Left cardiac atrium (tissue), 4 donors: ENCODE measurements around the gene NPPB. TPM values are rescaled to one million over a fixed set of nuclear protein-coding genes. Genes with fewer than 3 reads are reported as not detected.

ENCODE experiments used
- ATAC-seq, 2 donors: fragments of 200-7000 bp; cut with Tn5 transposase; one replicate each; pipeline ENCODE4 v1.9.1; 2020; ENCODE audit warnings: mild to moderate bottlenecking in 2 of 2, moderate library complexity in 2 of 2
- DNase-seq: peaks from one replicate; pipeline ENCODE4 v3.0.0-alpha.2; 2020
- intact Hi-C, 2 donors: fragments of 100-400 bp; cut with DNase I; formaldehyde crosslinking; loops; one replicate each; pipeline versions ENCODE4 v1.14.1 to v1.15.1; 2022 to 2023
- total RNA-seq, 2 donors: library from RNA; stranded (reverse); fragmentation: NEBNext Ultra II Directional; extraction: Animal tissue kit (Norgen Biotek cat#: 25700); gene quantifications; one replicate each; pipeline ENCODE4 v1.2.1, GENCODE V29; 2021
- donor health status: DM: no; HTN: yes; CAD: no.
- donor health status: DM: no; HTN: yes; CAD: no; lungs with severe emphysema.
- donor health status: DM: yes; HTN: yes; CAD: no.
- donor health status: Dilated cardiomyopathy.

NPPB gene
- total RNA-seq, 2 donors from 2014 or later, result 368 to 4,414 TPM

GRCh38 chr1:11813021-11813420 is 45.7 kb downstream of the NPPB start:
- DNase-seq, result no peak
- no peak for ATAC-seq
- intact Hi-C loops, result no loop called here

Other genes starting within 250 kb of the NPPB start
- gene FBXO2, start 204.5 kb downstream of the NPPB start, total RNA-seq, result 1 to 10 TPM; 3.9 to 7.9 TPM
- 10 to 100 TPM; 18.7 to 22.3 TPM for gene FBXO44, start 204.1 kb downstream of the NPPB start, total RNA-seq
- gene FBXO6, start 194.7 kb downstream of the NPPB start, total RNA-seq, result 1 to 10 TPM; 6.1 to 7.4 TPM
- 10 to 100 TPM; 20.0 to 24.0 TPM for gene MAD2L2, start 177.8 kb downstream of the NPPB start, total RNA-seq
- under 1 TPM in 1 of 2 donors, not detected in 1; 0.06 TPM for gene DRAXIN, start 167.2 kb downstream of the NPPB start, total RNA-seq
- 10 to 100 TPM; 25.4 to 25.7 TPM for gene AGTRAP, start 122.8 kb downstream of the NPPB start, total RNA-seq
- gene C1orf167, start 96.8 kb downstream of the NPPB start, total RNA-seq, result 1 to 10 TPM; 1.2 to 1.3 TPM
- 10 to 100 TPM; 40.1 to 64.3 TPM for gene MTHFR, start 53.0 kb downstream of the NPPB start, total RNA-seq
- 10 to 100 TPM; 32.1 to 49.0 TPM for gene CLCN6, start 52.8 kb downstream of the NPPB start, total RNA-seq
- over 10,000 TPM; 22,081 to 58,150 TPM for gene NPPA, start 11.2 kb downstream of the NPPB start, total RNA-seq
- gene KIAA2013, start 67.5 kb upstream of the NPPB start, total RNA-seq, result 10 to 100 TPM; 31.2 to 36.2 TPM
- gene PLOD1, start 75.8 kb upstream of the NPPB start, total RNA-seq, result 10 to 100 TPM; 70.3 to 83.7 TPM
- gene MFN2, start 121.5 kb upstream of the NPPB start, total RNA-seq, result 100 to 1,000 TPM; 442 to 451 TPM
- 10 to 100 TPM; 18.3 to 20.3 TPM for gene MIIP, start 160.6 kb upstream of the NPPB start, total RNA-seq
- 1 to 10 TPM; 2.2 to 3.3 TPM for gene TNFRSF8, start 204.4 kb upstream of the NPPB start, total RNA-seq